Esophagus muscularis mucosa (tissue), 4 donors: ENCODE data around the gene TMEM54. TPM values are rescaled to one million over a fixed set of nuclear protein-coding genes. Genes with fewer than 3 reads are reported as not detected.

Source experiments
- DNase-seq: peaks from one replicate; pipeline ENCODE4 v3.0.0-alpha.2; 2017; ENCODE audit errors: extremely low spot score
- H3K27ac ChIP-seq, 4 donors: fragments of 200-600 bp; sonication (generic); replicated peaks in 1 of 4; 1 replicate in 3 of 4; 2 replicates in 1 of 4; pipeline ENCODE4 v1.5.1; 2016 to 2019; ENCODE audit warnings: mild to moderate bottlenecking in 1 of 4
- H3K27me3 ChIP-seq, 4 donors: fragments of 200-600 bp; sonication (generic); one replicate each; pipeline versions ENCODE4 v1.5.1 to v1.6.0; 2016 to 2019
- H3K36me3 ChIP-seq, 4 donors: fragments of 200-600 bp; sonication (generic); one replicate each; pipeline ENCODE4 v1.5.1; 2016 to 2019
- H3K4me1 ChIP-seq, 4 donors: fragments of 200-600 bp; sonication (generic); one replicate each; pipeline ENCODE4 v1.5.1; 2016 to 2019
- H3K4me3 ChIP-seq, 4 donors: fragments of 200-600 bp; sonication (generic); 1 replicate in 2 of 4; 2 replicates in 2 of 4; pipeline ENCODE4 v1.5.1; 2016 to 2019; ENCODE audit warnings: mild to moderate bottlenecking in 4 of 4, moderate library complexity in 1 of 4
- H3K9me3 ChIP-seq, 4 donors: fragments of 200-600 bp; sonication (generic); 1 replicate in 3 of 4; 2 replicates in 1 of 4; pipeline ENCODE4 v1.5.1; 2016 to 2019
- EP300 ChIP-seq: sonication (generic); formaldehyde crosslinking; IDR thresholded peaks from one replicate; pipeline ENCODE4 v1.6.1; 2017; ENCODE audit warnings: antibody characterized with exemption
- POLR2A ChIP-seq: fragments of 450-650 bp; IDR thresholded peaks from one replicate; pipeline ENCODE4 v1.6.1; 2017; ENCODE audit warnings: antibody characterized with exemption, moderate library complexity, mild to moderate bottlenecking, low read depth
- POLR2AphosphoS5 ChIP-seq, 2 donors: sonication (generic); formaldehyde crosslinking; IDR thresholded peaks; one replicate each; pipeline ENCODE4 v1.6.1; 2017; ENCODE audit warnings: antibody characterized with exemption in 2 of 2
- WGBS: methylation state at CpG from one replicate; pipeline ENCODE4 v1.1.5; 2018; 5-methylcytosine and 5-hydroxymethylcytosine counted together
- intact Hi-C: fragments of 100-400 bp; cut with DNase I; formaldehyde crosslinking; loops from one replicate; pipeline ENCODE4 v1.15.1; 2023
- total RNA-seq, 4 donors: library from RNA; depleted of rRNA; stranded (reverse); fragments of >200 nt; gene quantifications; one replicate each; pipeline versions ENCODE4 v1.1.0 to v1.2.1, GENCODE V29; 2016
- TF ChIP-seq, protein P1 (sequence below), 3 experiments: fragments of 200-600 bp in 2 of 3; fragments of 450-650 bp in 1 of 3; sonication (generic) in 2 of 3; IDR thresholded peaks; one replicate each; pipeline ENCODE4 v1.5.1; 2017 to 2019; ENCODE audit warnings: antibody characterized with exemption in 3 of 3, mild to moderate bottlenecking in 2 of 3, moderate library complexity in 1 of 3

Gene TMEM54
- total RNA-seq, 4 donors from 2014 or later = 64.6 to 132 (median 118) TPM

GRCh38 chr1:32904797-32905196, 3.6 kb upstream of the TMEM54 start:
- H3K36me3 ChIP-seq = no peaks in the 10 kb centered on the region
- 59% methylated on average over 2 of the region's 2 CpGs for WGBS
- no peak for TF ChIP-seq POLR2AphosphoS5 (IDR thresholded peaks at IDR 0.05)
- TF ChIP-seq, protein P1, sequence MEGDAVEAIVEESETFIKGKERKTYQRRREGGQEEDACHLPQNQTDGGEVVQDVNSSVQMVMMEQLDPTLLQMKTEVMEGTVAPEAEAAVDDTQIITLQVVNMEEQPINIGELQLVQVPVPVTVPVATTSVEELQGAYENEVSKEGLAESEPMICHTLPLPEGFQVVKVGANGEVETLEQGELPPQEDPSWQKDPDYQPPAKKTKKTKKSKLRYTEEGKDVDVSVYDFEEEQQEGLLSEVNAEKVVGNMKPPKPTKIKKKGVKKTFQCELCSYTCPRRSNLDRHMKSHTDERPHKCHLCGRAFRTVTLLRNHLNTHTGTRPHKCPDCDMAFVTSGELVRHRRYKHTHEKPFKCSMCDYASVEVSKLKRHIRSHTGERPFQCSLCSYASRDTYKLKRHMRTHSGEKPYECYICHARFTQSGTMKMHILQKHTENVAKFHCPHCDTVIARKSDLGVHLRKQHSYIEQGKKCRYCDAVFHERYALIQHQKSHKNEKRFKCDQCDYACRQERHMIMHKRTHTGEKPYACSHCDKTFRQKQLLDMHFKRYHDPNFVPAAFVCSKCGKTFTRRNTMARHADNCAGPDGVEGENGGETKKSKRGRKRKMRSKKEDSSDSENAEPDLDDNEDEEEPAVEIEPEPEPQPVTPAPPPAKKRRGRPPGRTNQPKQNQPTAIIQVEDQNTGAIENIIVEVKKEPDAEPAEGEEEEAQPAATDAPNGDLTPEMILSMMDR (IDR thresholded peaks at IDR 0.05) = no peak
- TF ChIP-seq EP300 = no peak
- TF ChIP-seq POLR2A = no peak
- H3K4me1 ChIP-seq = peaks cover 9 to 18% (median 18%) of the 10 kb centered on the region in 4 donors
- peaks cover 0 to 7% (median 0%) of the 10 kb centered on the region in 4 donors for H3K27me3 ChIP-seq
- intact Hi-C loops = no loop called here
- H3K27ac ChIP-seq = no peak overlapping the region
- DNase-seq = no peak
- H3K9me3 ChIP-seq = no peaks in the 10 kb centered on the region
- H3K4me3 ChIP-seq = no peak overlapping the region

DNA sequence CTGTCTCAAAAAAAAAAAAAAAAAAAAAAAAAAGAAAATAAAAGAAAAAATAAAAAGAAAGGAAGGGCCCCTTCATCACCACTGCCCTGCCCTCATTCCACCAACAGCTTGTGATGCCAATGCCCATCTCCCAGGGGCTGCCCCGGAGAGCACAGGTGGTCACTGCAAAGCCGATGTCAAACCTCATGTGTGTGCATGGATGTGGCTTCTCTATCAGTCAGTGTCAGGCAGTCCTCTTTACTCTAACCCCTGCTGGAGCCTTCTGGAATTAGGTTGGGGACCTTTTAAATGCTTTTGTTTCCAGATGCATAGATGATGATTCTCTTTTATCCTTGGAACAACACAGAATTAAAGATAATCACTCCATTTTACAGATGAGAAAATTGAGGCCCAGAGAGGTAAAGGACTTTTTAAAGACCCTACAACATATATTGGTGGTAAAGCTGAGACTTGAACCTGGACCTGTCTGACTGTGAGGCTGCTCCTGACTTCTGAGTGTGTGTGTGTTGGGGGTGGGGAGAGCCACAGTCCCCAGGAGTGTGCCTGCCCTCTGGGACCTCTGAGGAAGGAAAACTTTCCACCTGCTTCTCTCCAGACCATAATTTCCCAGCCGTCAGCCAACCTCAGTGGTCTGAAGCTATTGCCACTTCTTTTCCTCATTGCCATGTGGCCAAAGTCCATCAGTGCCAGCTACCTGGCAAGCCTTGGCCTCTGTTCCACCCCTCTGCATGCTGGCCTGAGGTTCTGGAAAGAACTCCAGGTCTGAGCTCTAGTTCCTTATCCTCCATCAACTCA, 3.0 kb upstream of the TMEM54 start:
- Histone ChIP-seq H3K27me3 (peaks cover 0 to 7% (median 0%) of the 10 kb centered on the region in 4 donors), H3K27ac (no peak overlapping the region), H3K4me1 (peaks cover 9 to 18% (median 18%) of the 10 kb centered on the region in 4 donors), H3K4me3 (no peak overlapping the region), H3K36me3 (no peaks in the 10 kb centered on the region), H3K9me3 (no peaks in the 10 kb centered on the region)
- intact Hi-C loops = no loop called here
- TF ChIP-seq, protein P1 (IDR thresholded peaks at IDR 0.05) = no peak
- TF ChIP-seq POLR2A = no peak
- WGBS = 80% methylated on average over 3 of the region's 3 CpGs
- no peak for DNase-seq

DNA sequence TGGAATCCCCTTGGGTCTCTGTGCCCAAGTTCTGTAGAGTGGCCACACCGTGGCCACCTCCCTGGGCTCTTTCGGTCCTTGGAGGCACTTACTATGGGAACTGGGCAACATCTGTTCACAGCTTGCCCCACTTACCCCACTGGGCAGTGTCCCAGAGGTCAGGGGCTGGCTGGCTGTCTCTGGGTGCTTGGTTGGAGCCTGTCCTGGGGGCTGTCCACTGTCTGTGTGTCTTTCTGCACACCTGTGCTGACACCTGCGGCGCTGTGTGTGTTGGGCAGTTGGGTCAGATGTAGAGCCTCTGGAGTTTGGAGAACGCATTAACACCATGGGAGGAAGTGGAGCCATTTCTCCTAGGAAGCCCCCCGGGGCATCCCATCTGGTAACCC, 1.3 kb upstream of the TMEM54 start:
- intact Hi-C loops = no loop called here
- no peaks in the 10 kb centered on the region for H3K9me3 ChIP-seq
- no peak overlapping the region for H3K27ac ChIP-seq
- peaks cover 0 to 7% (median 0%) of the 10 kb centered on the region in 4 donors for H3K27me3 ChIP-seq
- DNase-seq = no peak
- peaks cover 9 to 18% (median 18%) of the 10 kb centered on the region in 4 donors for H3K4me1 ChIP-seq
- TF ChIP-seq POLR2A (no peak), POLR2AphosphoS5 (IDR thresholded peaks at IDR 0.05) (no peak), EP300 (no peak)
- TF ChIP-seq, protein P1 (IDR thresholded peaks at IDR 0.05) = no peak
- WGBS = 77% methylated on average over 6 of the region's 6 CpGs
- H3K36me3 ChIP-seq = no peaks in the 10 kb centered on the region
- no peak overlapping the region for H3K4me3 ChIP-seq

- H3K27ac ChIP-seq = peak overlapping the region; percentile 33 to 68 (median 59)
These were observed 790 bp upstream of the TMEM54 start for GRCh38 chr1:32901823-32902534.

More at GRCh38 chr1:32901823-32902534, 790 bp upstream of the TMEM54 start:
- 47% methylated on average over 24 of the region's 24 CpGs for WGBS
- H3K4me3 ChIP-seq = peak overlapping the region; percentile 74 to 82 (median 77)
- intact Hi-C loops = no loop called here
- peaks cover 9 to 18% (median 18%) of the 10 kb centered on the region in 4 donors for H3K4me1 ChIP-seq
- TF ChIP-seq EP300 = no peak
- TF ChIP-seq POLR2A = no peak
- TF ChIP-seq POLR2AphosphoS5 (IDR thresholded peaks at IDR 0.05) = no peak
- TF ChIP-seq, protein P1 (IDR thresholded peaks at IDR 0.05) = no peak
- peaks cover 0 to 7% (median 0%) of the 10 kb centered on the region in 4 donors for H3K27me3 ChIP-seq
- DNase-seq = no peak
- H3K36me3 ChIP-seq = no peaks in the 10 kb centered on the region
- H3K9me3 ChIP-seq = no peaks in the 10 kb centered on the region
